MG63 (cell line): Measurements from ENCODE around the gene ART1. TPM values are rescaled to one million over a fixed set of nuclear protein-coding genes. Genes with fewer than 3 reads are reported as not detected.
"Not testable (repeated sequence)": the region's sequence is repeated elsewhere in the genome, so short reads cannot be mapped to it uniquely, and the experiment has no call there.

Source experiments
- DNase-seq: peaks from one replicate; pipeline ENCODE4 v3.0.0-alpha.2; 2020
- H3K27me3 ChIP-seq: fragments of 250-450 bp; sonication (Bioruptor Pico); 2 replicates; pipeline ENCODE4 v1.5.1; 2020; ENCODE audit warnings: mild to moderate bottlenecking, moderate library complexity
- H3K36me3 ChIP-seq: fragments of 250-450 bp; sonication (Bioruptor Pico); 2 replicates; pipeline ENCODE4 v1.5.1; 2020; ENCODE audit warnings: mild to moderate bottlenecking, moderate library complexity
- H3K4me3 ChIP-seq: fragments of 250-450 bp; sonication (Bioruptor Pico); 2 replicates; pipeline ENCODE4 v1.5.1; 2020; ENCODE audit warnings: mild to moderate bottlenecking, moderate library complexity
- H3K9me3 ChIP-seq: fragments of 250-450 bp; sonication (Bioruptor Pico); 2 replicates; pipeline ENCODE4 v1.5.1; 2020; ENCODE audit warnings: mild to moderate bottlenecking, moderate library complexity
- total RNA-seq: library from RNA; depleted of rRNA; stranded (reverse); fragments of >200 nt; shearing (Covaris generic); gene quantifications from 2 replicates; pipeline ENCODE4 v1.2.3, GENCODE V29; 2014; ENCODE audit warnings: low replicate concordance; rRNA removed

ART1 gene
- total RNA-seq: not detected in 2 replicates

GRCh38 chr11:3644817-3645235 lies at the start of gene ART1:
Gene ART1 (plus strand): TSS chr11:3645128. CDS start chr11:3659214, 14,086 bp downstream.
- H3K4me3 ChIP-seq: no peak within 1 kb of the TSS
- no peaks in the 10 kb centered on the region for H3K36me3 ChIP-seq
- no peaks in the 10 kb centered on the region for H3K27me3 ChIP-seq
- DNase-seq: no peak
- no peaks in the 10 kb centered on the region for H3K9me3 ChIP-seq

- H3K9me3 ChIP-seq, H3K4me3 ChIP-seq, H3K27me3 ChIP-seq, H3K36me3 ChIP-seq, DNase-seq: not testable (repeated sequence)
Measured at GRCh38 chr11:3597743-3598142, 47.2 kb upstream of the ART1 start.

- H3K27me3 ChIP-seq, DNase-seq, H3K4me3 ChIP-seq, H3K9me3 ChIP-seq, H3K36me3 ChIP-seq: not testable (repeated sequence)
Measured at GRCh38 chr11:3600201-3600600, 44.7 kb upstream of the ART1 start.

GRCh38 chr11:3604167-3604566 lies 40.8 kb upstream of the ART1 start:
- Histone ChIP-seq H3K36me3 (no peaks in the 10 kb centered on the region), H3K9me3 (no peaks in the 10 kb centered on the region), H3K27me3 (no peaks in the 10 kb centered on the region), H3K4me3 (no peak overlapping the region)
- DNase-seq: no peak

GRCh38 chr11:3605283-3605662 lies 39.7 kb upstream of the ART1 start:
- no peaks in the 10 kb centered on the region for H3K9me3 ChIP-seq
- no peaks in the 10 kb centered on the region for H3K36me3 ChIP-seq
- H3K27me3 ChIP-seq: no peaks in the 10 kb centered on the region
- no peak for DNase-seq
- no peak overlapping the region for H3K4me3 ChIP-seq

- Histone ChIP-seq H3K9me3 (no peaks in the 10 kb centered on the region), H3K36me3 (no peaks in the 10 kb centered on the region), H3K27me3 (no peaks in the 10 kb centered on the region), H3K4me3 (no peak overlapping the region)
- no peak for DNase-seq
Measured at GRCh38 chr11:3605771-3606203, 39.1 kb upstream of the ART1 start.

GRCh38 chr11:3609416-3610265 lies 35.3 kb upstream of the ART1 start:
- no peaks in the 10 kb centered on the region for H3K27me3 ChIP-seq
- H3K36me3 ChIP-seq: no peaks in the 10 kb centered on the region
- H3K4me3 ChIP-seq: no peak overlapping the region
- H3K9me3 ChIP-seq: no peaks in the 10 kb centered on the region; the same call in 1 of the 2 replicates
- no peak for DNase-seq

GRCh38 chr11:3610846-3611245 lies 34.1 kb upstream of the ART1 start:
- Histone ChIP-seq H3K9me3 (no peaks in the 10 kb centered on the region; the same call in 1 of the 2 replicates), H3K27me3 (no peaks in the 10 kb centered on the region), H3K36me3 (no peaks in the 10 kb centered on the region), H3K4me3 (no peak overlapping the region)
- no peak for DNase-seq

GRCh38 chr11:3611976-3612678 lies 32.8 kb upstream of the ART1 start:
- Histone ChIP-seq H3K9me3 (no peaks in the 10 kb centered on the region; the same call in 1 of the 2 replicates), H3K36me3 (no peaks in the 10 kb centered on the region), H3K4me3 (no peak overlapping the region), H3K27me3 (no peaks in the 10 kb centered on the region)
- DNase-seq: no peak

- no peaks in the 10 kb centered on the region for H3K36me3 ChIP-seq
- no peak overlapping the region for H3K4me3 ChIP-seq
- no peaks in the 10 kb centered on the region; the same call in 1 of the 2 replicates for H3K9me3 ChIP-seq
- DNase-seq: no peak
- H3K27me3 ChIP-seq: no peaks in the 10 kb centered on the region
Measured at GRCh38 chr11:3613998-3614741, 30.8 kb upstream of the ART1 start.

- no peaks in the 10 kb centered on the region for H3K27me3 ChIP-seq
- H3K9me3 ChIP-seq: no peaks in the 10 kb centered on the region; the same call in 1 of the 2 replicates
- no peak overlapping the region for H3K4me3 ChIP-seq
- no peaks in the 10 kb centered on the region for H3K36me3 ChIP-seq
- no peak for DNase-seq
Measured at GRCh38 chr11:3614742-3615171, 30.2 kb upstream of the ART1 start.

GRCh38 chr11:3615998-3616397 lies 28.9 kb upstream of the ART1 start:
- no peak for DNase-seq
- Histone ChIP-seq H3K27me3 (no peaks in the 10 kb centered on the region), H3K36me3 (no peaks in the 10 kb centered on the region), H3K9me3 (no peaks in the 10 kb centered on the region; the same call in 1 of the 2 replicates), H3K4me3 (no peak overlapping the region)

GRCh38 chr11:3616721-3617460 lies 28.0 kb upstream of the ART1 start:
- H3K36me3 ChIP-seq: no peaks in the 10 kb centered on the region
- H3K4me3 ChIP-seq: no peak overlapping the region
- no peaks in the 10 kb centered on the region for H3K27me3 ChIP-seq
- no peak for DNase-seq
- H3K9me3 ChIP-seq: no peaks in the 10 kb centered on the region; the same call in 1 of the 2 replicates

GRCh38 chr11:3617990-3618389 lies 26.9 kb upstream of the ART1 start:
- no peak for DNase-seq
- Histone ChIP-seq H3K4me3 (no peak overlapping the region), H3K36me3 (no peaks in the 10 kb centered on the region), H3K27me3 (no peaks in the 10 kb centered on the region), H3K9me3 (no peaks in the 10 kb centered on the region)

- Histone ChIP-seq H3K36me3 (no peaks in the 10 kb centered on the region), H3K9me3 (no peaks in the 10 kb centered on the region), H3K27me3 (no peaks in the 10 kb centered on the region), H3K4me3 (no peak overlapping the region)
- no peak for DNase-seq
Measured at GRCh38 chr11:3622521-3622920, 22.4 kb upstream of the ART1 start.

GRCh38 chr11:3623121-3623520 lies 21.8 kb upstream of the ART1 start:
- H3K36me3 ChIP-seq: no peaks in the 10 kb centered on the region
- no peaks in the 10 kb centered on the region for H3K9me3 ChIP-seq
- H3K27me3 ChIP-seq: no peaks in the 10 kb centered on the region
- H3K4me3 ChIP-seq: no peak overlapping the region
- DNase-seq: no peak
